Smooth muscle cell (in vitro differentiated cells): ENCODE data around the gene SLC2A3. TPM values are rescaled to one million over a fixed set of nuclear protein-coding genes. Genes with fewer than 3 reads are reported as not detected.

Source experiments
- polyA plus RNA-seq: library from polyadenylated mRNA; unstranded; fragments of >200 nt; fragmentation: Nextera tagmentation; extraction: Ambion mirVana; gene quantifications from 2 replicates; pipeline ENCODE4 v1.2.1, GENCODE V29; 2016
- small RNA-seq: library from RNA; depleted of rRNA; stranded (forward); fragments of <200 nt; gene quantifications from one replicate; pipeline ENCODE3, GENCODE V24; 2014
- total RNA-seq: library from RNA; depleted of rRNA; stranded (reverse); fragments of >200 nt; gene quantifications from 2 replicates; pipeline ENCODE4 v1.2.3, GENCODE V29; 2014

Gene SLC2A3
- total and polyA plus RNA-seq, 2 experiments from 2014 or later, result 211 to 938 TPM

Small RNA genes lying within 50 kb of the gene (small RNA-seq; reads per million reads assigned to genes)
- not detected for gene RF00019

Other genes starting within 250 kb of the SLC2A3 start
- not detected in 2 replicates for gene GDF3, start 240.4 kb downstream of the SLC2A3 start, total RNA-seq
- gene GDF3, start 240.4 kb downstream of the SLC2A3 start, polyA plus RNA-seq, result not detected in 2 replicates
- not detected in 2 replicates for gene DPPA3, start 224.8 kb downstream of the SLC2A3 start, total RNA-seq
- gene DPPA3, start 224.8 kb downstream of the SLC2A3 start, polyA plus RNA-seq, result not detected in 2 replicates
- not detected in 2 replicates for gene CLEC4C, start 188.8 kb downstream of the SLC2A3 start, total RNA-seq
- gene CLEC4C, start 188.8 kb downstream of the SLC2A3 start, polyA plus RNA-seq, result not detected in 2 replicates
- not detected in 2 replicates for gene NANOGNB, start 171.0 kb downstream of the SLC2A3 start, total RNA-seq
- gene NANOGNB, start 171.0 kb downstream of the SLC2A3 start, polyA plus RNA-seq, result not detected in 2 replicates
- gene NANOG, start 146.8 kb downstream of the SLC2A3 start, total RNA-seq, result not detected in 2 replicates
- not detected in 2 replicates for gene NANOG, start 146.8 kb downstream of the SLC2A3 start, polyA plus RNA-seq
- gene SLC2A14, start 63.3 kb downstream of the SLC2A3 start, total RNA-seq, result 2.3 and 2.8 TPM in 2 replicates
- gene SLC2A14, start 63.3 kb downstream of the SLC2A3 start, polyA plus RNA-seq, result 8.1 and 19.3 TPM in 2 replicates
- 13.2 and 19.0 TPM in 2 replicates for gene FOXJ2, start 96.5 kb upstream of the SLC2A3 start, total RNA-seq
- 16.3 and 21.5 TPM in 2 replicates for gene FOXJ2, start 96.5 kb upstream of the SLC2A3 start, polyA plus RNA-seq
- 2.1 and 3.0 TPM in 2 replicates for gene C3AR1, start 130.2 kb upstream of the SLC2A3 start, total RNA-seq
- 2.6 and 3.2 TPM in 2 replicates for gene C3AR1, start 130.2 kb upstream of the SLC2A3 start, polyA plus RNA-seq
- 49.3 and 54.9 TPM in 2 replicates for gene NECAP1, start 146.1 kb upstream of the SLC2A3 start, total RNA-seq
- 31.7 and 31.9 TPM in 2 replicates for gene NECAP1, start 146.1 kb upstream of the SLC2A3 start, polyA plus RNA-seq
- 0.27 and 0.40 TPM in 2 replicates for gene CLEC4A, start 187.4 kb upstream of the SLC2A3 start, total RNA-seq
- 1.2 and 4.5 TPM in 2 replicates for gene CLEC4A, start 187.4 kb upstream of the SLC2A3 start, polyA plus RNA-seq
- gene ZNF705A, start 220.8 kb upstream of the SLC2A3 start, total RNA-seq, result 0.04 TPM in 1 of 2 replicates, not detected in the other
- gene ZNF705A, start 220.8 kb upstream of the SLC2A3 start, polyA plus RNA-seq, result not detected in 2 replicates